Jurkat, Clone E6-1 (cell line): ENCODE data around the gene CAMK1D.
"Not testable (repeated sequence)": the region's sequence is repeated elsewhere in the genome, so short reads cannot be mapped to it uniquely, and the experiment has no call there.

Experiments
- DNase-seq: peaks from one replicate; pipeline ENCODE4 v3.0.0-alpha.2; 2011; ENCODE audit warnings: low read depth, low spot score
- H3K4me3 ChIP-seq: 2 replicates; pipeline ENCODE4 v1.5.1; 2011; ENCODE audit warnings: mild to moderate bottlenecking, low read length, control low read depth, moderate library complexity

Gene CAMK1D

DNA sequence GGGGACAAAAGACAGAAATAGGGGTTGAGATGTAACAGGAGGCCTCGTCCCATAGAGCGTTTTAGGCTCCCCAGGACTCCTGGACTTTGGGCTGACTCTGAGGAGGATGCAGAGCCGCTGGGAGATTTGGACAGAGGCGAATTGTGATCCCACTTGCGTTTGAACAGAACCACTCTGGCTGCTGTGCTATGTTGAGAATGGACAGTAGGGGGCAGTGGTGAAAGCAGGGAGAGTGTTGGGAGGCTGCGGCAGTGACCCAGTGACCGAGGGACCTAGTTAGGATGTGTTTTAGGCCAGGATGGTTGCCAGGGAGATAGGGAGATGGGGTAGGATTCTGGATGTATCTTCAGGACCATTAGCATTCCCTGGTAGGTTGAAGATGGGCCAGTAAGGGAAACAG, 380.5 kb downstream of the CAMK1D start:
- DNase-seq, result no peak
- no peak overlapping the region for H3K4me3 ChIP-seq

DNA sequence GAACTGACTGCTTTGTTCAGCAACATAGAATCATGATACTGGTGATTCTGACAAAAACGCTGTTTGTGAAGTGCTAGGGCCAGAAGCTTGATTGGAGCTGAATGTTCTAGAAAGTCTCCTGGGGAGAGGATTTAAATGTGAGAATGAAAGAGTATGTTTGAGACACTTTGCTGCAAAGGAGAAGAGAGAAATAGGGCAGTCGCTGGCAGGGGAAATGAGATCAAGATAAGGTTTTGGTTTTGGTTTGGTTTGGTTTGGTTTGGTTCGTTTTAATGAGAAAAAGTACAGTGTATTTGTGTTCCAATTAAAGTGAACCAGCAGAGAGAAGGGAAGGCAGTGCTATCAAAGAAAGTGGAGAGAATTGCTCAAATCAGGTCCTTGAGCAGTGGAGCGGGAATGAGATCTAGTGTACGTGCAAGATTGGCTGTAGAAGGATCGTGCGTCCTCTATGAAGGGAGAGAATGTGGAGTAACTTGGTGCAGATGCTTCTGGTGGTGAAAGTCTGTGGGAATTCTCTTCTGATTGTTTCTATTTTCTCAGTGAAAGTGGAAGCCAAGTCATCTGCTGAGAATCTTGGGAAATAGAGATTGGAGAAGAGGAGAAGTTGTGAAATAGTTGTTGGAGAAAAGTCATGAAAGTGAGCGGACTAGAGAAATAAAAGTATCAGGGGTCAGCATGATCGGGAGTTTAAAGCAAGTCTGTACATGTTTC, 381.6 kb downstream of the CAMK1D start:
- no peak overlapping the region for H3K4me3 ChIP-seq
- no peak for DNase-seq

DNA sequence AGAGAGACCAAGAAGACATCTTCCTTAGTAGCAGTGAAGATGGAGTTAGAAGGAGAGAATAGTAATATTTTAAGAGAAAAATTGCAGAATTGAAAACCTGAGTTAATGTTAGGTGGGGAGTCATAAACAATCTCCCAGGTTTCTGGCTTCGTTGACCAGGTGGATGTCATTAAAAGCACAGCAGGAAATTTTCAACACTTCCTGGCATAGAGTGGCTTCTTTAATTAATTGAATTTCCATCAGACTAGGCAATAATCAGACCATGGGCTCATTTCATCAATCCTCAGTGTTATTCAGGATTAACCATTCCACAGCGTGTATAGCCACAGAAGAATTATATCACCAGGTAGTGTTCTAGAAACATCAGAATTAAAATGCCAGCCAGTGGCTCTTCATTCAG, 383.9 kb downstream of the CAMK1D start:
- H3K4me3 ChIP-seq, result no peak overlapping the region
- no peak for DNase-seq

DNA sequence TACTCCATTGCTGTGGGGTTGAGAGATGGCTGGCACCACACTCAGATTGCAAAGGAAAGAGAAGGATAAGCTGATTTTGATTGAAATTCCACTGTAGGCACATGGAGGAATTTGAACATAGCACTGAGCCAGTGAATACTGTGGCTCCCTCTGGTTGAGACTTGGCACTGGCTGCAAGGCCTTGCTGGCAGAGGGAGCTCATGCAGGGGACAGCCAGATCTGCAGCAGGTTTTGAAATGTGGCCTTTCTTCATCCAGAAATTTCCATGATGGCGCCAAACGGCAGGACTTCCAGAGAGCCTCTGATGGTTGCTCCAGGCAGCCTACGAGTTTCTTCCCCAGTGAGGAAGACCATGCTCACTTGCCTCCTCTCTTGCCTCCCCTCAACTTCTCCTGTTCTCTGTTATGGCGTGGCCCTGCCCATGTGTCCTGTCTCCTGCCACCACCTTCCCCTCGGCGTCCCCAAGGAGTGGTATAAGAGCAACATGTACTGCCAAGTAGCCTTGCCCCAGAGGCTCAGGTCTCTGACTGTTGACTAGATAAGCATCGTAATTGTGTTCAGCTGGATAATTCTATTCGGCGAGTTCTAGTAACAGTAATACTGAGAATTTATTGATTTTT, 386.6 kb downstream of the CAMK1D start:
- H3K4me3 ChIP-seq, result no peak overlapping the region
- DNase-seq, result no peak

- H3K4me3 ChIP-seq, result no peak overlapping the region
- DNase-seq, result no peak
These were observed 391.5 kb downstream of the CAMK1D start for GRCh38 chr10:12740813-12741212.

- DNase-seq, result no peak
- H3K4me3 ChIP-seq, result no peak overlapping the region
These were observed 392.0 kb downstream of the CAMK1D start for GRCh38 chr10:12741360-12741804.

GRCh38 chr10:12742771-12743170, 393.4 kb downstream of the CAMK1D start:
- no peak overlapping the region for H3K4me3 ChIP-seq
- no peak for DNase-seq

DNA sequence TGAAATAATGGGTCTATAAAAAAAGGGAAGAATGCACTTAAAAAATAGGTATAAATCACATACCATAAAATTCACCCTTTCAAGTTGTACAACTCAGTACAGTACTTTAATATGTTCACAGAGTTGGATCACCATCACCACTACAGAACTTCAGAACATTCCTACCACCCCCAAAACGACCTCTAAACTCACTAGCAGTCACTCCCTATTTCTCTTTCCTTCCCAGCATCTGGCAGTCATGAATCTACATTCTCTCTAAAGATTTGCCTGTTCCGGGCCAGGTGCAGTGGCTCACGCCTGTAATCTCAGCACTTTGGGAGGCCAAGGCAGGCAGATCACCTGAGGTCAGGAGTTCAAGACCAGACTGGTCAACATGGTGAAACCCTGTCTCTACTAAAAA, 394.1 kb downstream of the CAMK1D start:
- not testable (repeated sequence) for H3K4me3 ChIP-seq, DNase-seq

- no peak for DNase-seq
- H3K4me3 ChIP-seq, result no peak overlapping the region
These were observed 394.6 kb downstream of the CAMK1D start for GRCh38 chr10:12743941-12744340.

DNA sequence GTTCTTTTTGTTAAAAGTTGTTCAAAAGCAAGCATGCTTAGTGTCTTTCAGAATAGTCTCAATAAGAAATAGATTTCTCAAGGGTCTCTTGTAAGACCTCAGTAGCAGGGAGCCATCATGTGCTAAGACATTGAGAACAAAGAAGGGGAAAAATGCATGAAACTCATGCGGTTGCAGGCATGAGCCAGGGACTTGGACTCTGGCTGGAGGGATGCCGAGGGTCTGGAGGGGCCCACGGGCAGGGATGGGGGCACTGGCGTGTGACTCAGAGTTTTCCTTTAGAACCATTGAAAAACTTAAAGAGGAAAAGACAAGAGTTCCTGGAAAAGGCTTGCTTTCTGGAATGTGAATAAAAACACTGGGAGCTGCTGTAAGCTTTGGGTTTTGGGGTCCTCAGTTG, 398.8 kb downstream of the CAMK1D start:
- no peak overlapping the region for H3K4me3 ChIP-seq
- no peak for DNase-seq

GRCh38 chr10:12749760-12750478, 400.6 kb downstream of the CAMK1D start:
- DNase-seq, result no peak
- no peak overlapping the region for H3K4me3 ChIP-seq

DNA sequence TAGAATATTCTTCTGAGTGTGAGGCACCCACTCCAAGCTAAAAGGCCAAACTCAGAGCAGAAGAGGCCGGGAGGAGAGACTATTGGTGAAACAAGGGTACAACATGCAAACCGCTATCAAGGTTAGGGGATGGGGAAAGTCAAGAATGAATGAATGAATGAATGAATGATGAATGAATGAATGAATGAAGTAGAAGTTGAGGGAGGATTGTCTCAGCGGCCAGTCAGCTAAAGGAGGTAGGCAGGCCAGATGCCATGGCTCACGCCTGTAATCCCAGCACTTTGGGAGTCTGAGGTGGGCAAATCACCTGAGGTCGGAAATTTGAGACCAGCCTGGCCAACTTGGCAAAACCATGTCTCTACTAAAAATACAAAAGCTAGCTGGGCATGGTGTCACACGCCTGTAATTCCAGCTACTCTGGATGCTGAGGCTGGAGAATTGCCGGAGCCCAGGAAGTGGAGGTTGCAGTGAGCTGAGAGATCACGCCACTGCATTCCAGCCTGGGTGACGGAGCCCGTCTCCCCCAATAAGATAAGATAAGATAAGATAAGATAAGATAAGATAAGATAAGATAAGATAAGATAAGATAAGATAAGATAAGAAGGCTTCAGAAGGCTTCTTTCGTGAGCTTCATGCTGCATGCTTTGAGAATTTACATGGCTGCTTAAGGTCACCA, 401.3 kb downstream of the CAMK1D start:
- DNase-seq, result no peak
- no peak overlapping the region for H3K4me3 ChIP-seq

DNA sequence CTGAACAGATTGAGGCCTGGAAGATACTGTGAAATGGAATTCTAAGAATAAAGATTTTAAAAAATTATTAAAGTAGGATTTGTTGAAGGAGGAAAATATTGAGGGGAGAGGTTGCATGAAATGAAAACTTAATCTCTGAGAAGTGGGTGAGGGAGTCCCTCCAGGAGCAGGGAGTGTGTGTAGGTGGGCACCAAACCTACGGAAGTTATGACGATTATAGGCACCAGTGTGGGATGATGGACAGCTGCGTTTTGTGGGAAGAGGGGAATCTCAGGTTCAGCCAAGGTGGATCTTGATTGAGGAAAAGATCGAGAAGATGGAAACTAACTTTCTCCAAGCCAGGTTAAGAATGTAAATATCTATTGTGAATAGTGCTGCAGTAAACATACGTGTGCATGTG, 405.7 kb downstream of the CAMK1D start:
- DNase-seq, result no peak
- H3K4me3 ChIP-seq, result no peak overlapping the region

DNA sequence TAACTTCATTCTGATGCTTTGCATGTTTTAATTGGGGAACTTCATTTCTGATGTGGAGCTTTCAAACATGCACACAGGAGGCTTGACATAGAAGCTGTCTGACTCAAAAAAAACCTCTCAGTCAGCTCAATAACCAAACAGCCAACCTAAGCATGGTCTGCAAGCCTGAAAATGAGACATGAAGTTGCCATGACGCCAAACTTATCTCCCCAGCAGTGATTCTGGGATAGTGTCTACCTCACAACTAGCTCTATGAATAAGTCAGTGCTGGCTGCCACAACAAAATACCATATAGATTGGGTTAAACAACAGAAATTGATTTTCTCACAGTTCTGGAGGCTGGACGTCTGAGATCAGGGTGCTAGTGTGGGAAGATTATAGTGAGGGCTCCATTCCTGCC, 408.0 kb downstream of the CAMK1D start:
- no peak overlapping the region for H3K4me3 ChIP-seq
- DNase-seq, result no peak

DNA sequence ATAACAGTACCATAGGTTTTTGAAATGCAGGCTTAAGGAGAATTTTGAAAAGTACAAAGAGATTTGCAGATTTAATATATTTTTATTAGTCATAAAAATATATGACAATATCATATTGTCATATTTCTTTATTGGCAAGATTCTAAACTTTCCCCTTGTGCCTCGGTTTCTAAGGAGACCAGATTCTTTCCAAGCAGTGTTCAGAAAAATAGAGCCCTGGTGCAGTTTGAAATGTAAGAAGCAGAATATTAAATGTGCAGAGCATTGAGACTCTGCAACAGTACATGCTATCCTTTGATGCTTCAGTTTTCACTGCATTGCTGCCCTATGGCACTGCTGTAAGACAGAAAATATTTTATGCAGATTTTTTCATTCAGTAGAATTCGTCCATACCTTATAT, 408.9 kb downstream of the CAMK1D start:
- DNase-seq, result no peak
- no peak overlapping the region for H3K4me3 ChIP-seq

GRCh38 chr10:12766223-12766622, 416.9 kb downstream of the CAMK1D start:
- H3K4me3 ChIP-seq, result no peak overlapping the region
- DNase-seq, result no peak

DNA sequence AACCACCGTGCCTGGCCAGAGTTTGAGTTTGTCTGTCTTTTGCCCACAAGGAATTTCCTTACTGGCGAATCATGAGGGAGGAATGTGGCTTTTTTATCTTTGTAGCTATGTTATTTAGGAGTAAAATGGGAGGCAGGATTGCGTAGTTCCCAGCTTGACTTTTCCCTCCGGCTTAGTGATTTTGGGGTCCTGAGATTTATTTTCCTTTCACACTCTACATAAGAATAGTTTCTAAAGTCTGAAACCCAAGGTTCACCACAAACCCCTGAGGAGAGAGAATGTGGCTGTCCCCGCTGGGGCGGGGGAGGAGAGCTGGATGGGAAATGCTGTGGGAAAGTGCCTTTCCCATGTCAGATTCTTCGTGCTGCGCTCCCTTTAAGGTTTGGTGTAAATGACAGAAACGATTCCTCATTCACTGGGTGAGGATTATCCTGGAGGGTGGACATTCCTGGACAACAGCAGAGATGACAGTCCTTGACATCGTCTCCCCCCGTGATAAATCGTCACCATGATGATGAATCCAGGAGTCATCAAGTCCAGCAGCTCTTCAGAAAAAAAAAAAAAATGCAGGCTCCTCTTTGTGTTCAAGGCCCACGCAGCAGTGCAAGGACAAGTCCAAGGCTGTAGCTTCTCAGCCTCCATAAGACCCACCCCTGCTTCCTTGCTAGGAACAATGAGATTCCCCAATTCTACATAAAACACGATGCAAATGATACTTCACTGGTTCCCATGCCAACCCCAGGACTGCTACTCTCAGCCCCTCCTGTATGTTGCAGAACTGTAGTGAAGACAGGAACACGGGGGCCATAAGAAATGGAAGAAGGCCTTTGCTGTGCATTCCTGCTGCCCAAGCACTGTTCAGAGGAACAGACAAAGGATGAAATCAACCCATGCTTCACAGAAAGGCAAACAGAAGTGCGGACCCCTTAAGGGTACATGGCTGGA, 419.1 kb downstream of the CAMK1D start:
- H3K4me3 ChIP-seq, result no peak overlapping the region
- DNase-seq, result no peak

GRCh38 chr10:12769323-12770044, 420.1 kb downstream of the CAMK1D start:
- H3K4me3 ChIP-seq, result no peak overlapping the region
- no peak for DNase-seq
